Calu3 (cell line): Measurements from ENCODE around the gene ARIH1. TPM values are rescaled to one million over a fixed set of nuclear protein-coding genes. Genes with fewer than 3 reads are reported as not detected.

Experiments
- BruUV-seq: library from RNA; stranded (reverse); fragments of 400-500 nt; replicated peaks from 2 replicates; lab custom pipeline; 2021; lab: Mats Ljungman, UMichigan
- CTCF ChIA-PET: fragments of 300-600 bp; sonication (Branson Sonifier 250); formaldehyde crosslinking; loops from one replicate; lab custom pipeline; 2022; ENCODE audit warnings: antibody characterized with exemption; lab: Charles Lee
- DNase-seq: peaks from one replicate; pipeline ENCODE4 v3.0.0; 2022
- H3K27ac Mint-ChIP-seq: one replicate; pipeline ENCODE4 v1.8.0; 2022; ENCODE audit warnings: mixed read lengths; ENCODE audit not compliant: unreplicated experiment
- H3K27me3 Mint-ChIP-seq: one replicate; pipeline ENCODE4 v1.8.0; 2022; ENCODE audit warnings: mixed read lengths; ENCODE audit not compliant: unreplicated experiment
- H3K36me3 Mint-ChIP-seq: one replicate; pipeline ENCODE4 v1.8.0; 2022; ENCODE audit warnings: mild to moderate bottlenecking, moderate library complexity, mixed read lengths; ENCODE audit not compliant: insufficient read depth, unreplicated experiment
- H3K4me1 Mint-ChIP-seq: one replicate; pipeline ENCODE4 v1.8.0; 2022; ENCODE audit warnings: mild to moderate bottlenecking, low read depth, mixed read lengths; ENCODE audit not compliant: unreplicated experiment
- H3K4me3 Mint-ChIP-seq: one replicate; pipeline ENCODE4 v1.8.0; 2022; ENCODE audit warnings: mild to moderate bottlenecking, low read depth, moderate library complexity, mixed read lengths; ENCODE audit not compliant: unreplicated experiment
- H3K9me3 Mint-ChIP-seq: one replicate; pipeline ENCODE4 v1.8.0; 2022; ENCODE audit warnings: low read depth, mixed read lengths; ENCODE audit not compliant: unreplicated experiment
- CTCF ChIP-seq: fragments of 200-600 bp; IDR thresholded peaks from one replicate; pipeline ENCODE4 v1.8.0; 2022; ENCODE audit warnings: antibody characterized with exemption; ENCODE audit not compliant: unreplicated experiment
- intact Hi-C: fragments of 100-400 bp; cut with micrococcal nuclease; formaldehyde crosslinking; loops from one replicate; pipeline ENCODE4 v1.10.0; 2022; ENCODE audit not compliant: unreplicated experiment
- total RNA-seq: library from RNA; stranded (reverse); gene quantifications from 2 replicates; pipeline ENCODE4 v1.2.3, GENCODE V29; 2022

ARIH1 gene
- total RNA-seq, 1 experiment from 2014 or later = 179 TPM

- H3K4me1 Mint-ChIP-seq = no peaks in the 10 kb centered on the region
- peaks cover 13% of the 10 kb centered on the region for H3K27me3 Mint-ChIP-seq
- H3K9me3 Mint-ChIP-seq = no peaks in the 10 kb centered on the region
- no peaks in the 10 kb centered on the region for H3K36me3 Mint-ChIP-seq
- no TSS peak for BruUV-seq
- TF ChIP-seq CTCF = no peak
- intact Hi-C loops = no loop called here
- DNase-seq = no peak
- CTCF ChIA-PET = interaction anchor here (0.8 to 1.3 kb wide), 2 partner anchors 18 to 19 kb away, joined by 3 to 5 read pairs; no protein-coding TSS in a partner anchor
- H3K4me3 Mint-ChIP-seq = no peak overlapping the region
- H3K27ac Mint-ChIP-seq = no peak overlapping the region
These were observed 28.7 kb upstream of the ARIH1 start for GRCh38 chr15:72445426-72445825.

GRCh38 chr15:72450805-72451204 is 23.3 kb upstream of the ARIH1 start:
- H3K36me3 Mint-ChIP-seq = no peaks in the 10 kb centered on the region
- no peak overlapping the region for H3K4me3 Mint-ChIP-seq
- no peaks in the 10 kb centered on the region for H3K9me3 Mint-ChIP-seq
- no peak for TF ChIP-seq CTCF
- BruUV-seq = no TSS peak
- no peak overlapping the region for H3K27ac Mint-ChIP-seq
- H3K4me1 Mint-ChIP-seq = no peaks in the 10 kb centered on the region
- no peak for DNase-seq
- H3K27me3 Mint-ChIP-seq = peaks cover 13% of the 10 kb centered on the region
- CTCF ChIA-PET = no interaction called here
- intact Hi-C loops = no loop called here

- no peak overlapping the region for H3K27ac Mint-ChIP-seq
These were observed 22.9 kb upstream of the ARIH1 start for GRCh38 chr15:72451224-72451623.

GRCh38 chr15:72456684-72457083 is 17.4 kb upstream of the ARIH1 start:
- intact Hi-C loops = no loop called here
- no TSS peak for BruUV-seq
- no peak for TF ChIP-seq CTCF
- no peaks in the 10 kb centered on the region for H3K27me3 Mint-ChIP-seq
- H3K9me3 Mint-ChIP-seq = no peaks in the 10 kb centered on the region
- no peak overlapping the region for H3K27ac Mint-ChIP-seq
- CTCF ChIA-PET = interaction anchor here (0.7 to 0.8 kb wide), 2 partner anchors 21 to 1418 kb away, joined by 4 read pairs; no protein-coding TSS in a partner anchor
- no peaks in the 10 kb centered on the region for H3K4me1 Mint-ChIP-seq
- H3K4me3 Mint-ChIP-seq = no peak overlapping the region
- DNase-seq = no peak
- no peaks in the 10 kb centered on the region for H3K36me3 Mint-ChIP-seq

More at GRCh38 chr15:72451224-72451623, 22.9 kb upstream of the ARIH1 start:
- Mint-ChIP-seq H3K9me3 (no peaks in the 10 kb centered on the region), H3K4me3 (no peak overlapping the region), H3K4me1 (no peaks in the 10 kb centered on the region), H3K27me3 (peaks cover 13% of the 10 kb centered on the region), H3K36me3 (no peaks in the 10 kb centered on the region)
- no peak for TF ChIP-seq CTCF
- BruUV-seq = no TSS peak
- CTCF ChIA-PET = no interaction called here
- intact Hi-C loops = no loop called here
- DNase-seq = no peak
